ENCODE data around the gene PCDH15.
"Not testable (repeated sequence)": the region's sequence is repeated elsewhere in the genome, so short reads cannot be mapped to it uniquely, and the experiment has no call there.

The PCDH15 gene

GRCh38 chr10:54011117-54011516 lies 789.9 kb downstream of the PCDH15 start:
- in situ Hi-C loops (cut with HindIII; ENCODE audit: low sequenced_read_pairs), result no loop called here

DNA sequence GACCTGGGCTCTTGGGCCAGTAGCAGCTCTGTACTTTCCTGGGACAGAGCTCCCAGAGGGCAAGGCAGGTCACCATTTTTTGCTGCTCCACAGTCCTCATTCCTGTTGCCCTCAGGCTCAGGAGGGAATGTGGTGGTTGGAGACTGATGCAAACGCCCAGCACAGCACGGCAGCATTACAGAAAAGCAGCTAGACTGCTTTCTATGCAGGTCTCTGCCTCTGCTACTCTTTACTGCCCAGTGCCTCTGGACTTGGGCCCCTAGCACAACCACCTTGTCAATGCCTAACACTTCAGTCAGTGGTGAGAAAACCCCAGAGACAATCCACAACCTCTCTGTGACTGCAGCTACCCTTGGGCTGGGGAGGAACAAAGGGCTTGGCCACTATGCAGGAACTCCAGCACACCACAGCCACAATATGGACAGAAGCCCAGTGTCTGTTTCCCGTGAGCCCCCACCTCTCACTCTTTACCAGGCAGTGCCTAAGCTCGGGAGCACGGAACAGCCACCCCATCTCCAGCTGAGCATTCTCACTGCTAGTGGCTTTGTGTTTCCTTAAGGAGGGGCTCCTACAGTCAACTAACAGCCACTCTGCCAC lies 790.6 kb downstream of the PCDH15 start:
- in situ Hi-C loops (cut with HindIII; ENCODE audit: low sequenced_read_pairs), result no loop called here

DNA sequence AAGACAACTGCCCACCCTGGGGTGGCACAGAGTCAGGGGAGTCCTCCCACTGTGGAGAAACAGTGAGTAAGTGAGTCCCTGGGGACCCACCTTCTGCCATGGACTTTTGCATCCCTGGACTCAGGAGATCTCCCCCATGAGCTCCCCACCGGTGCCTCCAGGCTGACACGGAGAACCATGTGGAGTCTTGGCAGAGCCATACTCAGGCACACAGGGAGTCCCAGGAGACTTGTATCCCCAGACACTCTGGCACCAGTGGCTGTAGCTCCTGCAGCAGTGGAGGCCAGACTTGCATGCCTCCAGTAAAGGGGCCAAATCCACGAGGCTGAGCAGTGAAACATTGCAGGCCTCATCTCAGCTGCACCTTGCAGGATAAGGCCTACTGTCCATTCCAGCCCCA lies 791.4 kb downstream of the PCDH15 start:
- in situ Hi-C loops (cut with HindIII; ENCODE audit: low sequenced_read_pairs), result no loop called here

GRCh38 chr10:54002077-54002476 lies 799.0 kb downstream of the PCDH15 start:
- in situ Hi-C loops (cut with HindIII; ENCODE audit: low sequenced_read_pairs), result no loop called here

DNA sequence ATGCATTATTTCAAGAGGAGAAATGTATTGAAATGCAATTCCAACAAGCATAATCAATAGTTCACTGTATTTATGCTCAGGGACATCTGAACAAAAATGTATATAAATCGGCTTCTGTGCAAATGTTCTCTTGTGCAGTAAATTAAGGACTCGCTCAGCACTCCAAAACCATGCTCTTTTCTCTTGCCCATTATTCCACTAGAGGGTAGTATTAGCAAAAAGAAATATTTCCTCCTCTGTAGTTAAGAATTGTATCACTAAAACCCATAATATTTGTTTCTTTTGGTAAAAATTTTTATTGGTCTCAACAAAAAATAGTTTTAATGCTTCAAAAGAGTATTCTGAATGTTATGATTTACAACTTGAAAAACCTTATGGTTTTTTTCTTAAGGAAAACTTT lies 803.1 kb downstream of the PCDH15 start:
- in situ Hi-C loops (cut with HindIII; ENCODE audit: low sequenced_read_pairs), result no loop called here

- in situ Hi-C loops (cut with HindIII; ENCODE audit: low sequenced_read_pairs), result no loop called here
These were observed 810.2 kb downstream of the PCDH15 start for GRCh38 chr10:53990799-53991238.

DNA sequence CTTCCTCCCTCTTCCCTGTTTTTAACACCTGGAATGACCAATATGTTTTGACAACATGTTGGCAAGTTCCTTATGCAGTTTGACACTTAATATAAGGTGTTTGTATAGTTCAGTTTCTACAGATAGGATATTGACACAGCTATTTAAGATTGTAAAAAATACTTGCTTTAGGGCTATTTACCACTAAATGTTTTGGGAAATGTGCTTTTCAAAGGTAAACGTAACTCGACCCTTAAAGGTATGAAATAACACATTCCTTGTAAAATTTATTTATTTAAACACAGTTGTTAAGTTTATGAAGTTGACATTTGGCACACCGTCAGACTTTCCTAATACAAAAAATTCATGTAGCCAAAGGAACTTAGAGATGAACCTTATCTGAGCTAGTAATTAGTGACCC lies 817.6 kb downstream of the PCDH15 start:
- in situ Hi-C loops (cut with HindIII; ENCODE audit: low sequenced_read_pairs), result no loop called here

DNA sequence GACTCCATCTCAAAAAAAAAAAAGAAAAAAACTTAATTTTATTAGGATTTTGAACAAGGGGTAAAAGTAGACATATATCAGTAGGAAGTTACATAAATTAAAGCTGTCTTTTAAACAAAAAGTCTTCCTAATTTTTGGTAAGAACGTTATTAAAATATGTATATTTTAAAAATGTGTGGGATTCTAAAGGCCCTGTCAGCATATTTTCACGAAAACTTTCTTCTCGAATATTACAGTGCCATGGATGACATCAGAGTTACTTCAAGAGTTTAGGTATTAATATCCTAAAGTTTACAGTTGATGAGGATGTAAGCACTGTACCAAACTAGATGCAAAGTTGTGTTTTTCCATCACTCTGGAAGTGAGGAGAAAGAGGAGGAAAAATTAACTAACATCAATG lies 820.8 kb downstream of the PCDH15 start:
- in situ Hi-C loops (cut with HindIII; ENCODE audit: low sequenced_read_pairs), result no loop called here

GRCh38 chr10:53978301-53978700 lies 822.7 kb downstream of the PCDH15 start:
- in situ Hi-C loops (cut with HindIII; ENCODE audit: low sequenced_read_pairs), result no loop called here

- in situ Hi-C loops (cut with HindIII; ENCODE audit: low sequenced_read_pairs), result no loop called here
These were observed 823.8 kb downstream of the PCDH15 start for GRCh38 chr10:53977267-53977666.

DNA sequence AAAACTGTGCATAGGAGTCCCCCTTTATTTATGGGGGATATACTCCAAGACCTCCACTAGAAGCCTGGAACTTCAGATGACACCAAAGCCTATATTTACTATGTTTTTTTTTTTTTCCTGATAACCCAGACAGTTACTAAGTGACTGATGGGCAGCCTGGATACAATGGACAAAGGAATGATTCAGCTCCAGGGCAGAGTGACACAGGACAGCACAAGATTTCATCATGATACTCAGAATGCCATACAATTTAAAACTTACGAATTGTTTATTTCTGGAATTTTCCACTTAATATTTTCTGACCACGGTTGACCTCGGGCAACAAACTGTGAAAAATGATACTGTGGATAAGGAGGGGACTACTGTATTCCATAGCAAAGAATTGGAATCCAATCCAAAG lies 843.6 kb downstream of the PCDH15 start:
- in situ Hi-C loops (cut with HindIII; ENCODE audit: low sequenced_read_pairs), result no loop called here

DNA sequence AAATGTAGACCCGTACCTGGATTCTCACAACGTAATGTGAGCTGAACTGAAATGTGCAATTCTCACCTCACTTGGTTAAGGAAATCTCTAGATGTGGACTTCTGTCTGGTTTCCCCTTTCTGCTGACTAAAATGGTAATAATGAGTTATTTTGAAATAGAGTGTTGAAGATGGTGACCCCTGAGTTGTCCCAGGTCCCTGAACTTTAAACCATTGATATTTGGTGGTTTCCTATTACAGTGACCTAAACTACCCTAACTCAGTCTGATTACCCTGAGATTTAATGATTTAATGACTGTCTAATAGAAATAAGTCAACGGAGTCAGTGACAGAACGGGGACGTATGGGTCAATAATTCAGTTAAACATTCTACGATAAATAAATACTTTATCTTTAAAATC lies 845.9 kb downstream of the PCDH15 start:
- in situ Hi-C loops (cut with HindIII; ENCODE audit: low sequenced_read_pairs), result no loop called here

- in situ Hi-C loops (cut with HindIII; ENCODE audit: low sequenced_read_pairs), result no loop called here
These were observed 848.1 kb downstream of the PCDH15 start for GRCh38 chr10:53952698-53953630.

GRCh38 chr10:53939654-53940053 lies 861.4 kb downstream of the PCDH15 start:
- in situ Hi-C loops (cut with HindIII; ENCODE audit: low sequenced_read_pairs), result no loop called here

- in situ Hi-C loops (cut with HindIII; ENCODE audit: low sequenced_read_pairs), result no loop called here
These were observed 870.4 kb downstream of the PCDH15 start for GRCh38 chr10:53930648-53931047.

- in situ Hi-C loops (cut with HindIII; ENCODE audit: low sequenced_read_pairs), result not testable (repeated sequence)
These were observed 876.9 kb downstream of the PCDH15 start for GRCh38 chr10:53924051-53924700.

DNA sequence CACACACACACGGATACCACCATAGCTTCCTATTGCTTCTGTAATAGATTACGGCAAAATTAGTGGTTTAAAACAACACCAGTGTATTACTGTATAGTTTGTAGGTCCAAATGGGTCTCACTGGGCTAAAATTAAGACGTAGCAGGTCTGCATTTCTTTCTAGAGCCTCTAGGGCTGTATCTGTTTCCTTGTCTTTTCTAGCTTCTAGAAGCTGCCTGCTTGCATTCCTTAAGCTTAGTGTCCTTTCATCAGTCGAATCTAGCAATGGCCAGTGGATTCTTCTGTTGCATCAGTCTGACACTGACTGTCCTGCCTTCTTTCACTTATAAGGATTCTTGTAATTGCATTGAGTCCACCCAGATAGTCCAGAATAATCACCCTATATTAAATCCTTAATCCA lies 882.3 kb downstream of the PCDH15 start:
- in situ Hi-C loops (cut with HindIII; ENCODE audit: low sequenced_read_pairs), result no loop called here

GRCh38 chr10:53909791-53910190 lies 891.2 kb downstream of the PCDH15 start:
- in situ Hi-C loops (cut with HindIII; ENCODE audit: low sequenced_read_pairs), result no loop called here

DNA sequence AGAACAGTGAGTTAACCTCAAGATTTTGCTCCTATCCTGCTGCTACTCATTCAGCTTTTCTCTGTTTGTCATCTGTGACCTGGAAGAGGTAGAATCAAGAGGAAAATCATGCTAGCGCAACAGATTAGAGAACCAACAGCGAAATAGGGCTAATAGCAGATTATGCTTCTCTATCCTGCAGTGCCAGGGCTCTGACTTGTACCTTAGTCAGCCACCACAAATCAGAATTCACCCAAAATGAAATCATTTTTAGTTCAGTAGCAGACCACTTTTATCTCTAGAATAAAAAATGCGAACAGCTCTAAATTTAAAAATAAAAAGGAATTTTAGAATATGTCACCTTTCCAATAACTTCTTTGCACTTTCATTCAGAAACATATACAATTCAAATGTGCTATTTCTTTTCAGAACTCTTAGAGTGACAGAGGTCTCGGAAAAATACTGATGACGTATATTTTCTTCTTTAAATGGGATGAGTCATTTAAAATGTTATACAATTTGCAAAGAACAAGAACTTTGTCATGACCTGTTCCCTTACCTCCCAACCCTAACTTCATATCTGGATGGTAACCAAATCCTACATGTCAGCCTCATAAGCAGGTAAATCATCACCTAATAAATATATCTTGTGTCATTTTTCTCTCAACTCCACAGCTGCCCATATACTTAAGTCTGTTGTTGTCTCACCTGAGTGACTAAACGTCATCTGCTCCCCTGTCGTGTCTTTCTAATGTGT lies 896.4 kb downstream of the PCDH15 start:
- in situ Hi-C loops (cut with HindIII; ENCODE audit: low sequenced_read_pairs), result no loop called here

GRCh38 chr10:53903756-53904155 lies 897.3 kb downstream of the PCDH15 start:
- in situ Hi-C loops (cut with HindIII; ENCODE audit: low sequenced_read_pairs), result no loop called here

Measured in DLD1 (cell line).